GM12878 (cell line): Measurements from ENCODE around the gene SLC25A45. TPM values are rescaled to one million over a fixed set of nuclear protein-coding genes. Genes with fewer than 3 reads are reported as not detected.
A peak's percentile ranks its signal among the peaks of the same experiment; 100 is the strongest.

ENCODE experiments used
- CHD1 ChIP-seq: IDR thresholded peaks from 2 replicates; pipeline ENCODE4 v1.6.1; 2012; ENCODE audit warnings: low read depth, low read length, improper control_type of control experiment
- HCFC1 ChIP-seq: fragments of 150-350 bp; IDR thresholded peaks from 2 replicates; pipeline ENCODE4 v1.6.1; 2014; ENCODE audit warnings: low read length
- HSF1 ChIP-seq: fragments of 150-350 bp; IDR thresholded peaks from 2 replicates; pipeline ENCODE4 v1.6.1; 2014; ENCODE audit warnings: mild to moderate bottlenecking, low read depth, low read length
- MEF2A ChIP-seq: IDR thresholded peaks from 2 replicates; pipeline ENCODE4 v1.6.1; 2011; ENCODE audit warnings: low read depth, mild to moderate bottlenecking, low read length, moderate library complexity; ENCODE audit not compliant: insufficient read depth
- POLR2AphosphoS2 ChIP-seq: IDR thresholded peaks from 2 replicates; pipeline ENCODE4 v1.6.1; 2011; ENCODE audit warnings: low read depth, mild to moderate bottlenecking, low read length, improper control_type of control experiment, moderate library complexity
- TAF1 ChIP-seq: IDR thresholded peaks from 2 replicates; pipeline ENCODE4 v1.6.1; 2011; ENCODE audit warnings: mild to moderate bottlenecking, low read depth, low read length, borderline replicate concordance
- ZNF274 ChIP-seq: IDR thresholded peaks from one replicate; pipeline ENCODE4 v1.8.0; 2011; ENCODE audit not compliant: insufficient read length, insufficient read depth
- ZSCAN29 ChIP-seq: fragments of 450-650 bp; IDR thresholded peaks from 2 replicates; pipeline ENCODE4 v1.6.1; 2017; ENCODE audit warnings: mild to moderate bottlenecking, moderate library complexity
- polyA plus RNA-seq, 11 experiments: library from polyadenylated mRNA; depleted of rRNA in 4 of 11; unstranded in 6 of 11; stranded (reverse) in 5 of 11; fragments of >200 nt; fragmentation: Nextera tagmentation in 4 of 11; fragmentation: Illumina TruSeq in 1 of 11; extraction: Ambion mirVana in 4 of 11; extraction: Trizol in 1 of 11; gene quantifications; 1 replicate in 1 of 11; 2 replicates in 10 of 11; pipeline versions ENCODE4 v1.2.1 to v1.2.3, GENCODE V29; 2011 to 2016; ENCODE audit warnings: inconsistent platforms in 2 of 11, missing spikeins in 2 of 11, low read depth in 1 of 11
- total RNA-seq, 4 experiments: library from RNA; depleted of rRNA in 3 of 4; stranded (reverse); fragments of >200 nt in 3 of 4; fragmentation: Illumina TruSeq in 1 of 4; extraction: Trizol in 1 of 4; gene quantifications; 2 replicates each; pipeline versions ENCODE4 v1.2.1 to v1.2.3, GENCODE V29; 2013 to 2021
- TF ChIP-seq, protein P1 (sequence below): fragments of 450-650 bp; formaldehyde crosslinking; IDR thresholded peaks from 2 replicates; pipeline ENCODE4 v1.5.0; 2022; ENCODE audit warnings: mild to moderate bottlenecking, missing genetic modification characterization
- TF ChIP-seq, protein P2 (sequence below): fragments of 450-650 bp; IDR thresholded peaks from 2 replicates; pipeline ENCODE4 v1.6.1; 2018; ENCODE audit warnings: mild to moderate bottlenecking, low read depth, moderate library complexity; ENCODE audit not compliant: partially characterized antibody

SLC25A45 gene
- total and polyA plus RNA-seq, 10 of the 15 experiments (the other 5 are each of a cell fraction or from before 2014, with no cell fraction given): 4.1 to 35.2 (median 20.3) TPM

DNA sequence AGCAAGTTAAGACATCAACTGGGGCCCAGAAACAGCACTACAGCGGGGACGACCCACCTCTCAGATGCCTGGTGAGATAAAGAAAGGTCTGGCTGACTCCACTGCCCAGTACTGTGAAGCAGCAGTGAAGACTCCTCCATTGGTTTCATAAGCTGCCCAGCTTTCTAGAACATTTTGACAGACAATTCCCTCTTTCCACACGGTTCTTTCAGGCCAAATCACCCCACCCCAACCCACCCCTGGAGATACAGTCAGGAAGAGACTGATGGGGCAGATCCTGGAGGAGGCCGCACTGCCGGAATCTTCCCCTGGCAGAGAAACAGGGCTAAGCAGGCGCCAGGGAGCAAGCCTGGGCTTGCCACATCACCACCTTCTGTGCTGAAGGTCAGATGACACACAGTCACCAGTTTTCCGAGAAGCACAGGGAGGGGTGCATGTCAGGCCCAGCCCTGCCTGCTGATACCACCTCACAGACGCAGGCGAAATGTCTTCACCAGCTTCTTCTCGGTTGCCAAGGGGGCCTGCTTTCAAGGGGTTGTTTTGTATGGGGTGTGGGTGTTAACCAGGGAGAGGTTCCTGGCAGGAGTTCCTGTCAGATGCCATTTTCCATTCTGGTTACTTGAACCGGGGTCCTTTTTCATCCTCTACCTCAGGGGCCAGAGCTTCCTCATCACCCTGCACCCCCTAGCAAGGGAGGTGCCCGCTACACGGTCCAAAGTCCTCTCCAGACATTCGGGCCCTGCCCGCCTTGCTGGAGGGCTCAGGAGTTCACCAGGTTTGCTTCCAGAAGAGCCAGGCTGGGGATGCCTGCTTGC, 38.7 kb upstream of the SLC25A45 start (continued):
- TF ChIP-seq, protein P1, sequence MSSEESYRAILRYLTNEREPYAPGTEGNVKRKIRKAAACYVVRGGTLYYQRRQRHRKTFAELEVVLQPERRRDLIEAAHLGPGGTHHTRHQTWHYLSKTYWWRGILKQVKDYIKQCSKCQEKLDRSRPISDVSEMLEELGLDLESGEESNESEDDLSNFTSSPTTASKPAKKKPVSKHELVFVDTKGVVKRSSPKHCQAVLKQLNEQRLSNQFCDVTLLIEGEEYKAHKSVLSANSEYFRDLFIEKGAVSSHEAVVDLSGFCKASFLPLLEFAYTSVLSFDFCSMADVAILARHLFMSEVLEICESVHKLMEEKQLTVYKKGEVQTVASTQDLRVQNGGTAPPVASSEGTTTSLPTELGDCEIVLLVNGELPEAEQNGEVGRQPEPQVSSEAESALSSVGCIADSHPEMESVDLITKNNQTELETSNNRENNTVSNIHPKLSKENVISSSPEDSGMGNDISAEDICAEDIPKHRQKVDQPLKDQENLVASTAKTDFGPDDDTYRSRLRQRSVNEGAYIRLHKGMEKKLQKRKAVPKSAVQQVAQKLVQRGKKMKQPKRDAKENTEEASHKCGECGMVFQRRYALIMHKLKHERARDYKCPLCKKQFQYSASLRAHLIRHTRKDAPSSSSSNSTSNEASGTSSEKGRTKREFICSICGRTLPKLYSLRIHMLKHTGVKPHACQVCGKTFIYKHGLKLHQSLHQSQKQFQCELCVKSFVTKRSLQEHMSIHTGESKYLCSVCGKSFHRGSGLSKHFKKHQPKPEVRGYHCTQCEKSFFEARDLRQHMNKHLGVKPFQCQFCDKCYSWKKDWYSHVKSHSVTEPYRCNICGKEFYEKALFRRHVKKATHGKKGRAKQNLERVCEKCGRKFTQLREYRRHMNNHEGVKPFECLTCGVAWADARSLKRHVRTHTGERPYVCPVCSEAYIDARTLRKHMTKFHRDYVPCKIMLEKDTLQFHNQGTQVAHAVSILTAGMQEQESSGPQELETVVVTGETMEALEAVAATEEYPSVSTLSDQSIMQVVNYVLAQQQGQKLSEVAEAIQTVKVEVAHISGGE (CRISPR knock-in tag): no peak
- peak; percentile 94; the same call in 1 of the 2 replicates for TF ChIP-seq CHD1
- TF ChIP-seq MEF2A: no peak
- no peak for TF ChIP-seq ZNF274
- TF ChIP-seq ZSCAN29: no peak
- TF ChIP-seq, protein P2, sequence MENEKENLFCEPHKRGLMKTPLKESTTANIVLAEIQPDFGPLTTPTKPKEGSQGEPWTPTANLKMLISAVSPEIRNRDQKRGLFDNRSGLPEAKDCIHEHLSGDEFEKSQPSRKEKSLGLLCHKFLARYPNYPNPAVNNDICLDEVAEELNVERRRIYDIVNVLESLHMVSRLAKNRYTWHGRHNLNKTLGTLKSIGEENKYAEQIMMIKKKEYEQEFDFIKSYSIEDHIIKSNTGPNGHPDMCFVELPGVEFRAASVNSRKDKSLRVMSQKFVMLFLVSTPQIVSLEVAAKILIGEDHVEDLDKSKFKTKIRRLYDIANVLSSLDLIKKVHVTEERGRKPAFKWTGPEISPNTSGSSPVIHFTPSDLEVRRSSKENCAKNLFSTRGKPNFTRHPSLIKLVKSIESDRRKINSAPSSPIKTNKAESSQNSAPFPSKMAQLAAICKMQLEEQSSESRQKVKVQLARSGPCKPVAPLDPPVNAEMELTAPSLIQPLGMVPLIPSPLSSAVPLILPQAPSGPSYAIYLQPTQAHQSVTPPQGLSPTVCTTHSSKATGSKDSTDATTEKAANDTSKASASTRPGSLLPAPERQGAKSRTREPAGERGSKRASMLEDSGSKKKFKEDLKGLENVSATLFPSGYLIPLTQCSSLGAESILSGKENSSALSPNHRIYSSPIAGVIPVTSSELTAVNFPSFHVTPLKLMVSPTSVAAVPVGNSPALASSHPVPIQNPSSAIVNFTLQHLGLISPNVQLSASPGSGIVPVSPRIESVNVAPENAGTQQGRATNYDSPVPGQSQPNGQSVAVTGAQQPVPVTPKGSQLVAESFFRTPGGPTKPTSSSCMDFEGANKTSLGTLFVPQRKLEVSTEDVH: no peak
- peak; percentile 13; the same call in 1 of the 2 replicates for TF ChIP-seq HCFC1
- peak; percentile 92; the same call in 1 of the 2 replicates for TF ChIP-seq POLR2AphosphoS2
- TF ChIP-seq TAF1: peak; percentile 55; the same call in 1 of the 2 replicates
- no peak for TF ChIP-seq HSF1
